Stimulated activated CD8-positive, alpha-beta memory T cell treated with anti-CD3 and anti-CD28 coated beads, Interleukin-4, amount 100 ng/mL, for 4 hours (primary cell): ENCODE data around the gene SARS1.
A peak's percentile ranks its signal among the peaks of the same experiment; 100 is the strongest.
"Not testable (repeated sequence)": the region's sequence is repeated elsewhere in the genome, so short reads cannot be mapped to it uniquely, and the experiment has no call there.

Experiments used
- DNase-seq, 2 donors: peaks; one replicate each; pipeline ENCODE4 v3.0.0-alpha.2; 2020; ENCODE audit warnings: low read depth in 2 of 2, low spot score in 1 of 2

Gene SARS1

GRCh38 chr1:109274533-109275476, 61.1 kb downstream of the SARS1 start:
- no peak for DNase-seq

GRCh38 chr1:109275706-109276345, 62.1 kb downstream of the SARS1 start:
- DNase-seq, result no peak

DNA sequence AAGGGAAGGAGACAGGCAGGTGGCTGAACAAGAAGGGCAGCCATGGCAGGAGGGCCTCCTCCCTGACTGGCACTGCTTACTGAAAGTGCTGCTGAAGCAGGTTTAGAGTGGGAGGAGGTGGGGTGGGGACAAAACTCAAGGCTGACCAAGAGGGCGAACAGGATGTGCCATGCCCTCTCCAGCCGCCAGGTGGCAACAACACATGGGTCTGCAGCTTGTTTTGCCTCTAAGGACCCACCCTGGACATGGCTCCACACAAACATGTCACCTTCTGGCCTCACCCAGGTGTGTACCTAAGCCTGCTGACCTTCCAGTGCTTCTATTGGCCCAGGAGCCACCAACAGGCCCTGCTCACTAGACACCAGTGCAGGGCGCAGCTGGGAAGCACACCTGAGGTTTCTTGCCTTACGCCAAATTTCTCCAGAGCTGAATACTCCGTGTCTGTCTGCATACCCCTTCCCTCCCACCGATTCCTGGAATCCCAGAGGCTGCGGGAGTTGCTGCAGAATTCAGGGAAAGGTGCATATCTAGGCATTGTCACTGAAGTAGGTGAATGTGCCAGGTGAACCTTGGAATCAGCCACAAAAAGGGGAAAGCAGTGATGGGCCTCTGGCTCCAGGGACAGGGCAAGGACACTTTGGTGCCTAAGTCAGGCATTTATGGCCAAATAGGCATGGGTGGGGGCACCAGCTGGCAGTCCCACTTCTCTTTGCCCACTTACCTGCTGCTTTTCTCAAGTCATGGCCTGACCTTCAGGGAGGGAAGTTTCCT, 63.9 kb downstream of the SARS1 start:
- peak; percentile 28 to 29 for DNase-seq

- DNase-seq, result no peak
Measured at GRCh38 chr1:109279615-109280278, 66.0 kb downstream of the SARS1 start.

- no peak for DNase-seq
Measured at GRCh38 chr1:109280862-109281261, 67.1 kb downstream of the SARS1 start.

DNA sequence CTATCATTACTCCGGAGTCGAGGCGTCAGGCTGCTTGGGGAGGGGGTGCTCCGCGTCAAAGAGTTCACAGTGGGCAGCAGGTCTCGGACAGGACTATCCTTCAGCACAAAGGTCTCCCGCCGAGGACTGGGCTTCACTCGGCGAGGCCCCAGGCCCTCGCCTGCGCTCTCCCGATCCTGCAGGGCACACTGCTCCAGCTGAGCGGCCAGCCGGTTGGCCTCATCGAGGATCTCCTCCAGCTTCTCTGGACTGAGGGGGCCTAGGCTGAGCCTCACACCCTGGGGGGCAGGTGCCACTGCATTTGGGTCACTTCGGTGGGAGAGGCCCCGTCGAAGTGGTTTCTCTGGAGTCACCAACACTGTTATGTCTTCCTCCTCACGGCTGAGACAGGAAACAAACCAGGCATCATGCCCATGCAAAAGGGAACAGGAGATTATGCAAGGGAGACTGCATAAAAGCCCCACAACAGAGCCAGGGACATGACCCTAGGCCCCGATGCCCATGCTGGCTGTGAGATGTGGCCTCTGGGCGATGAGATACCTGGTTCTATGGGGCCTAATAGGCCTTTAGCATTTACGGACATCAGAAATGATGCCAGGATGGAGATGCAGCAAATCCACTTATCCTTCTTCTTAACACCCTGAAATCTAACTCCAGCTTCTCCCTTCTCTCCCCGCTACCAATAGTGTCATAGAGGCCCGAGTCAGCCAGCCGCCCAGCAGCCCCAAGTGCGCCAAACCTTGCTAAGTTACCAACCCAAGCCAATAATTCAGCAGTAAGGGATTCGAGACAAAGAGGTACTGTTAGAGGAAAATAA, 68.2 kb downstream of the SARS1 start:
- DNase-seq, result no peak

- DNase-seq, result no peak
Measured at GRCh38 chr1:109282497-109282951, 68.8 kb downstream of the SARS1 start.

- peak; percentile 76 to 80 for DNase-seq
Measured at GRCh38 chr1:109282952-109283747, 69.4 kb downstream of the SARS1 start, which contains the start of gene PSRC1. Gene PSRC1 (minus strand): TSS chr1:109283145.

- DNase-seq, result no peak
Measured at GRCh38 chr1:109283748-109284600, 70.3 kb downstream of the SARS1 start.

GRCh38 chr1:109286762-109287161, 73.0 kb downstream of the SARS1 start:
- not testable (repeated sequence) for DNase-seq
